Effector CD8-positive, alpha-beta T cell (primary cell): ENCODE results near the gene CEP192.
"Not testable (repeated sequence)": the region's sequence is repeated elsewhere in the genome, so short reads cannot be mapped to it uniquely, and the experiment has no call there.

ENCODE experiments used
- DNase-seq: peaks from one replicate; lab custom pipeline; 2025; lab: John Stamatoyannopoulos, UW
- total RNA-seq, 4 experiments: gene quantifications; one replicate each; lab custom pipeline; 2026; lab: John Stamatoyannopoulos, UW

CEP192 gene
- total RNA-seq = 119 to 175 (median 152) reads per million in 4 experiments

GRCh38 chr18:12990967-12991820 is at the start of gene CEP192:
TSS of gene CEP192 (plus strand) at chr18:12991362. CDS start at chr18:12999425, 8,063 bp downstream.
- peak; percentile 95 for DNase-seq

GRCh38 chr18:12943215-12943614 is 47.9 kb upstream of the CEP192 start:
- no peak for DNase-seq

- DNase-seq = no peak
Measured at GRCh38 chr18:12944709-12945108, 46.5 kb upstream of the CEP192 start.

- DNase-seq = no peak
Measured at GRCh38 chr18:12946549-12947284, 44.4 kb upstream of the CEP192 start.

- peak; percentile 99 for DNase-seq
Measured at GRCh38 chr18:12947285-12948049, 43.7 kb upstream of the CEP192 start, which contains the start of gene SEH1L. TSS of gene SEH1L (plus strand) at chr18:12948011. CDS start at chr18:12948122, 111 bp downstream.

- peak; percentile 95 for DNase-seq
Measured at GRCh38 chr18:12948050-12948804, 42.9 kb upstream of the CEP192 start.

GRCh38 chr18:12958478-12958877 is 32.7 kb upstream of the CEP192 start:
- no peak for DNase-seq

GRCh38 chr18:12960395-12960794 is 30.8 kb upstream of the CEP192 start:
- DNase-seq = no peak

- DNase-seq = no peak
Measured at GRCh38 chr18:12960853-12961397, 30.2 kb upstream of the CEP192 start.

- DNase-seq = no peak
Measured at GRCh38 chr18:12963069-12963468, 28.1 kb upstream of the CEP192 start.

- no peak for DNase-seq
Measured at GRCh38 chr18:12968115-12968514, 23.0 kb upstream of the CEP192 start.

GRCh38 chr18:12968619-12969018 is 22.5 kb upstream of the CEP192 start:
- no peak for DNase-seq

- DNase-seq = no peak
Measured at GRCh38 chr18:12973562-12974213, 17.5 kb upstream of the CEP192 start.

- DNase-seq = no peak
Measured at GRCh38 chr18:12975488-12975887, 15.7 kb upstream of the CEP192 start.

- no peak for DNase-seq
Measured at GRCh38 chr18:12976305-12976704, 14.9 kb upstream of the CEP192 start.

- not testable (repeated sequence) for DNase-seq
Measured at GRCh38 chr18:12980065-12980464, 11.1 kb upstream of the CEP192 start.

GRCh38 chr18:12989397-12990122 is 1.6 kb upstream of the CEP192 start:
- no peak for DNase-seq

GRCh38 chr18:12990123-12990475 is 1.1 kb upstream of the CEP192 start:
- no peak for DNase-seq

- no peak for DNase-seq
Measured at GRCh38 chr18:12990641-12990966, 558 bp upstream of the CEP192 start.

GRCh38 chr18:12991821-12992179 is 638 bp downstream of the CEP192 start:
- DNase-seq = no peak
